Activated T-helper 2 cell treated with anti-CD3 and anti-CD28 coated beads, Interferon-gamma antibody, Interleukin-2, Interleukin-4, amounts not matched to agents 10 μg/mL and 5 μg/mL and 100 μg/mL, durations not matched to agents 14 hours and 24 hours and 36 hours (primary cell): ENCODE measurements around the gene DGUOK. TPM values are rescaled to one million over a fixed set of nuclear protein-coding genes. Genes with fewer than 3 reads are reported as not detected.

Source experiments
- DNase-seq: peaks from one replicate; pipeline ENCODE4 v3.0.0; 2021; ENCODE audit warnings: low spot score
- H3K27ac Mint-ChIP-seq: one replicate; pipeline ENCODE4 v1.8.0; 2021; ENCODE audit warnings: mixed read lengths
- H3K27me3 Mint-ChIP-seq: one replicate; pipeline ENCODE4 v1.8.0; 2021; ENCODE audit warnings: low read depth, mixed read lengths
- H3K36me3 Mint-ChIP-seq: one replicate; pipeline ENCODE4 v1.8.0; 2021; ENCODE audit warnings: low read depth, mixed read lengths
- H3K4me1 Mint-ChIP-seq: one replicate; pipeline ENCODE4 v1.8.0; 2021; ENCODE audit warnings: low read depth, mixed read lengths
- H3K4me3 Mint-ChIP-seq: one replicate; pipeline ENCODE4 v1.8.0; 2021; ENCODE audit warnings: low read depth, mild to moderate bottlenecking, moderate library complexity, mixed read lengths
- H3K9me3 Mint-ChIP-seq: one replicate; pipeline ENCODE4 v1.8.0; 2021; ENCODE audit warnings: mixed read lengths
- intact Hi-C: fragments of 100-400 bp; cut with micrococcal nuclease; formaldehyde crosslinking; loops from one replicate; pipeline ENCODE4 v1.15.1; 2023
- total RNA-seq: library from RNA; stranded (reverse); gene quantifications from 2 replicates; pipeline ENCODE4 v1.2.3, GENCODE V29; 2022

DGUOK gene
- total RNA-seq, 1 donor from 2014 or later = 90.9 TPM

GRCh38 chr2:73904952-73905351 lies 21.7 kb upstream of the DGUOK start:
- Mint-ChIP-seq H3K27me3 (peaks cover 2% of the 10 kb centered on the region), H3K27ac (no peak overlapping the region), H3K4me1 (peaks cover 17% of the 10 kb centered on the region), H3K36me3 (no peaks in the 10 kb centered on the region), H3K4me3 (no peak overlapping the region), H3K9me3 (no peaks in the 10 kb centered on the region)
- intact Hi-C loops = no loop called here
- DNase-seq = no peak

- DNase-seq = no peak
- H3K27ac Mint-ChIP-seq = no peak overlapping the region
- H3K4me1 Mint-ChIP-seq = peaks cover 15% of the 10 kb centered on the region
- H3K27me3 Mint-ChIP-seq = peaks cover 2% of the 10 kb centered on the region
- H3K4me3 Mint-ChIP-seq = no peak overlapping the region
- no peaks in the 10 kb centered on the region for H3K36me3 Mint-ChIP-seq
- H3K9me3 Mint-ChIP-seq = no peaks in the 10 kb centered on the region
- intact Hi-C loops = no loop called here
These were observed 19.7 kb upstream of the DGUOK start for GRCh38 chr2:73906847-73907505.

GRCh38 chr2:73907840-73908452 lies 18.7 kb upstream of the DGUOK start:
- peak; percentile 39 for DNase-seq
- intact Hi-C loops = loop anchor here (1.0 kb wide), 1 partner anchor 79 kb away; no protein-coding TSS in a partner anchor
- H3K27me3 Mint-ChIP-seq = no peaks in the 10 kb centered on the region
- H3K4me3 Mint-ChIP-seq = no peak overlapping the region
- H3K36me3 Mint-ChIP-seq = no peaks in the 10 kb centered on the region
- peak overlapping the region; percentile 72 for H3K27ac Mint-ChIP-seq
- no peaks in the 10 kb centered on the region for H3K9me3 Mint-ChIP-seq
- H3K4me1 Mint-ChIP-seq = peaks cover 10% of the 10 kb centered on the region

GRCh38 chr2:73908689-73909652 lies 17.7 kb upstream of the DGUOK start:
- intact Hi-C loops = loop anchor here (1.0 kb wide), 1 partner anchor 78 kb away; no protein-coding TSS in a partner anchor
- no peak for DNase-seq
- Mint-ChIP-seq H3K4me1 (peaks cover 10% of the 10 kb centered on the region), H3K36me3 (no peaks in the 10 kb centered on the region), H3K27ac (no peak overlapping the region), H3K4me3 (no peak overlapping the region), H3K9me3 (no peaks in the 10 kb centered on the region), H3K27me3 (no peaks in the 10 kb centered on the region)

- H3K27me3 Mint-ChIP-seq = no peaks in the 10 kb centered on the region
- H3K27ac Mint-ChIP-seq = no peak overlapping the region
- no peaks in the 10 kb centered on the region for H3K36me3 Mint-ChIP-seq
- peaks cover 15% of the 10 kb centered on the region for H3K4me1 Mint-ChIP-seq
- no peaks in the 10 kb centered on the region for H3K9me3 Mint-ChIP-seq
- H3K4me3 Mint-ChIP-seq = no peak overlapping the region
- intact Hi-C loops = no loop called here
- DNase-seq = no peak
These were observed 15.7 kb upstream of the DGUOK start for GRCh38 chr2:73910873-73911547.

- intact Hi-C loops = no loop called here
- Mint-ChIP-seq H3K36me3 (no peaks in the 10 kb centered on the region), H3K27ac (no peak overlapping the region), H3K4me1 (peaks cover 15% of the 10 kb centered on the region), H3K9me3 (no peaks in the 10 kb centered on the region), H3K27me3 (no peaks in the 10 kb centered on the region), H3K4me3 (no peak overlapping the region)
- DNase-seq = no peak
These were observed 15.0 kb upstream of the DGUOK start for GRCh38 chr2:73911548-73912208.

- intact Hi-C loops = no loop called here
- no peaks in the 10 kb centered on the region for H3K27me3 Mint-ChIP-seq
- H3K9me3 Mint-ChIP-seq = no peaks in the 10 kb centered on the region
- no peak overlapping the region for H3K4me3 Mint-ChIP-seq
- peaks cover 6% of the 10 kb centered on the region for H3K4me1 Mint-ChIP-seq
- no peaks in the 10 kb centered on the region for H3K36me3 Mint-ChIP-seq
- no peak for DNase-seq
- H3K27ac Mint-ChIP-seq = no peak overlapping the region
These were observed 13.1 kb upstream of the DGUOK start for GRCh38 chr2:73913414-73914054.

- Mint-ChIP-seq H3K36me3 (no peaks in the 10 kb centered on the region), H3K4me3 (no peak overlapping the region), H3K27ac (no peak overlapping the region), H3K9me3 (no peaks in the 10 kb centered on the region), H3K4me1 (peaks cover 5% of the 10 kb centered on the region), H3K27me3 (no peaks in the 10 kb centered on the region)
- no peak for DNase-seq
- intact Hi-C loops = no loop called here
These were observed 12.0 kb upstream of the DGUOK start for GRCh38 chr2:73914667-73915066.

- H3K27me3 Mint-ChIP-seq = no peaks in the 10 kb centered on the region
- no peaks in the 10 kb centered on the region for H3K9me3 Mint-ChIP-seq
- intact Hi-C loops = no loop called here
These were observed 11.2 kb upstream of the DGUOK start for GRCh38 chr2:73915437-73915993.

GRCh38 chr2:73916666-73917065 lies 10.0 kb upstream of the DGUOK start:
- no peaks in the 10 kb centered on the region for H3K27me3 Mint-ChIP-seq
- peaks cover 5% of the 10 kb centered on the region for H3K4me1 Mint-ChIP-seq
- intact Hi-C loops = no loop called here
- no peaks in the 10 kb centered on the region for H3K9me3 Mint-ChIP-seq
- DNase-seq = no peak
- H3K36me3 Mint-ChIP-seq = no peaks in the 10 kb centered on the region
- no peak overlapping the region for H3K4me3 Mint-ChIP-seq
- H3K27ac Mint-ChIP-seq = no peak overlapping the region

More at GRCh38 chr2:73915437-73915993, 11.2 kb upstream of the DGUOK start:
- DNase-seq = no peak
- peaks cover 5% of the 10 kb centered on the region for H3K4me1 Mint-ChIP-seq
- no peaks in the 10 kb centered on the region for H3K36me3 Mint-ChIP-seq
- H3K27ac Mint-ChIP-seq = no peak overlapping the region
- no peak overlapping the region for H3K4me3 Mint-ChIP-seq

- Mint-ChIP-seq H3K36me3 (no peaks in the 10 kb centered on the region), H3K9me3 (no peaks in the 10 kb centered on the region), H3K4me1 (peaks cover 5% of the 10 kb centered on the region), H3K27me3 (no peaks in the 10 kb centered on the region), H3K27ac (no peak overlapping the region), H3K4me3 (no peak overlapping the region)
- no peak for DNase-seq
- intact Hi-C loops = no loop called here
These were observed 9.4 kb upstream of the DGUOK start for GRCh38 chr2:73917296-73917695.
